IPS-NIHi7 (cell line): ENCODE measurements around the gene SVOP.
"Not testable (repeated sequence)": the region's sequence is repeated elsewhere in the genome, so short reads cannot be mapped to it uniquely, and the experiment has no call there.

Source experiments
- DNase-seq: peaks from one replicate; pipeline ENCODE4 v3.0.0; 2012; ENCODE audit warnings: mixed read lengths; ENCODE audit errors: extremely low spot score

The SVOP gene

GRCh38 chr12:109020796-109021380, at the start of gene SVOP:
Gene SVOP (minus strand): TSS chr12:109021068. CDS start chr12:109020868, 200 bp downstream.
- peak; percentile 97 for DNase-seq

GRCh38 chr12:109069307-109070271, 48.7 kb upstream of the SVOP start:
- DNase-seq = peak; percentile 75

- no peak for DNase-seq
These were observed 45.0 kb upstream of the SVOP start for GRCh38 chr12:109065853-109066193.

- DNase-seq = no peak
These were observed 44.4 kb upstream of the SVOP start for GRCh38 chr12:109065154-109065852.

GRCh38 chr12:109064143-109064542, 43.3 kb upstream of the SVOP start:
- DNase-seq = no peak

- DNase-seq = no peak
These were observed 37.9 kb upstream of the SVOP start for GRCh38 chr12:109058773-109059172.

- DNase-seq = no peak
These were observed 36.5 kb upstream of the SVOP start for GRCh38 chr12:109057376-109057775.

- DNase-seq = no peak
These were observed 36.0 kb upstream of the SVOP start for GRCh38 chr12:109056891-109057290.

- DNase-seq = no peak
These were observed 33.7 kb upstream of the SVOP start for GRCh38 chr12:109054520-109054919.

GRCh38 chr12:109054124-109054513, 33.3 kb upstream of the SVOP start:
- not testable (repeated sequence) for DNase-seq

- no peak for DNase-seq
These were observed 32.7 kb upstream of the SVOP start for GRCh38 chr12:109053382-109054123.

- peak; percentile 98 for DNase-seq
These were observed 31.8 kb upstream of the SVOP start, which contains the start of gene USP30 for GRCh38 chr12:109052414-109053323. Gene USP30 (plus strand): TSS chr12:109052576. CDS start chr12:109052679, 103 bp downstream.

GRCh38 chr12:109052097-109052413, 31.2 kb upstream of the SVOP start:
- DNase-seq = no peak

- not testable (repeated sequence) for DNase-seq
These were observed 28.9 kb upstream of the SVOP start for GRCh38 chr12:109049794-109050193.

GRCh38 chr12:109048706-109049105, 27.8 kb upstream of the SVOP start:
- DNase-seq = not testable (repeated sequence)

- no peak for DNase-seq
These were observed 26.4 kb upstream of the SVOP start for GRCh38 chr12:109047081-109047805.

- DNase-seq = no peak
These were observed 23.4 kb upstream of the SVOP start for GRCh38 chr12:109044241-109044640.

- no peak for DNase-seq
These were observed 16.1 kb upstream of the SVOP start for GRCh38 chr12:109036975-109037374.

- no peak for DNase-seq
These were observed 12.7 kb upstream of the SVOP start for GRCh38 chr12:109033239-109034196.
